Measurements from ENCODE around the gene ACSL6. TPM values are rescaled to one million over a fixed set of nuclear protein-coding genes. Genes with fewer than 3 reads are reported as not detected.

ACSL6 gene
- total RNA-seq, 1 donor from 2014 or later: under 0.01 TPM

DNA sequence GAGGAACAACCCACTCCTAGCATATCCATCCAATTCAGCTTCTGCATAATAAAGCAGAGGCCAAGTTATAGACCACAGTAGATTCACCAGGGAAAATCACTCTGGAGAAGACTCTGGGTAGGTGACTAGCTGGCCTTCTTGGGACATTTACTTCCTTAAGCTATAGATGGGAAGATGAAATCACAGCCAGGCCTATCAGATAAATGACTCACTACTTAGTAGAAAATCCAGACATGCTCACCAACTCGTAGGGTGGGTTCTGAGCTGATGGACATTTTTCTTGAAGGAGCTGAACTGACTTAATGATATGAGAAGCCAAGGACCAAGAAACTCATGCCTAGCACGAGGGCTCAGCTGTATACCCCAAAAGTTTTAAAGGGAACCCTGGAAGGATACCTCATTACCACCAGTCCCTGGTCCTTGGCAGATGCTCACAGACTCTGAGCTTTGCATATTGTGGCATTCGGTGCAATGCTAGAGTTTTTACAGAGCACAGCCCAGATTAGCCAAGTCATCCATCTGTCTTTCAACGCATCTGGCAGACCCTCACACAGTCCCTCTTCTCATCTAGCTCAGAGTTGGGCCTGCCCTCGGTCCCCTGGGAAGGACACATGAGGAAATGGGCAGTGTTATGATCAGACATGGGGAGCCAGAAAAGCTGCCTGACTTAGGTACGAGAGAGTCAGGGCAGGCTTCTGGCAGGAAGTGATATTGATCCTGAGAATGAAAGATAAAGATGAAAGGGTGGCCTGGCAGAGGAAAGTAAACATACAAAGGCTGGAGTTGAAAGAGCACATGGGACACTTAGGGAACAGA is 15.0 kb downstream of the ACSL6 start:
- DNase-seq (ENCODE audit: low read depth): no peak
- no peaks in the 10 kb centered on the region for H3K36me3 ChIP-seq (ENCODE audit: control insufficient read depth, insufficient read depth, low read length)
- TF ChIP-seq, protein P1, sequence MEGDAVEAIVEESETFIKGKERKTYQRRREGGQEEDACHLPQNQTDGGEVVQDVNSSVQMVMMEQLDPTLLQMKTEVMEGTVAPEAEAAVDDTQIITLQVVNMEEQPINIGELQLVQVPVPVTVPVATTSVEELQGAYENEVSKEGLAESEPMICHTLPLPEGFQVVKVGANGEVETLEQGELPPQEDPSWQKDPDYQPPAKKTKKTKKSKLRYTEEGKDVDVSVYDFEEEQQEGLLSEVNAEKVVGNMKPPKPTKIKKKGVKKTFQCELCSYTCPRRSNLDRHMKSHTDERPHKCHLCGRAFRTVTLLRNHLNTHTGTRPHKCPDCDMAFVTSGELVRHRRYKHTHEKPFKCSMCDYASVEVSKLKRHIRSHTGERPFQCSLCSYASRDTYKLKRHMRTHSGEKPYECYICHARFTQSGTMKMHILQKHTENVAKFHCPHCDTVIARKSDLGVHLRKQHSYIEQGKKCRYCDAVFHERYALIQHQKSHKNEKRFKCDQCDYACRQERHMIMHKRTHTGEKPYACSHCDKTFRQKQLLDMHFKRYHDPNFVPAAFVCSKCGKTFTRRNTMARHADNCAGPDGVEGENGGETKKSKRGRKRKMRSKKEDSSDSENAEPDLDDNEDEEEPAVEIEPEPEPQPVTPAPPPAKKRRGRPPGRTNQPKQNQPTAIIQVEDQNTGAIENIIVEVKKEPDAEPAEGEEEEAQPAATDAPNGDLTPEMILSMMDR (IDR thresholded peaks at IDR 0.05; ENCODE audit: insufficient read depth, low read length, poor library complexity, severe bottlenecking): no peak
- peaks cover 3% of the 10 kb centered on the region for H3K27me3 ChIP-seq (ENCODE audit: control insufficient read depth, insufficient read depth, low read length)
- no peak overlapping the region for H3K4me3 ChIP-seq (ENCODE audit: low read depth, low read length)

DNA sequence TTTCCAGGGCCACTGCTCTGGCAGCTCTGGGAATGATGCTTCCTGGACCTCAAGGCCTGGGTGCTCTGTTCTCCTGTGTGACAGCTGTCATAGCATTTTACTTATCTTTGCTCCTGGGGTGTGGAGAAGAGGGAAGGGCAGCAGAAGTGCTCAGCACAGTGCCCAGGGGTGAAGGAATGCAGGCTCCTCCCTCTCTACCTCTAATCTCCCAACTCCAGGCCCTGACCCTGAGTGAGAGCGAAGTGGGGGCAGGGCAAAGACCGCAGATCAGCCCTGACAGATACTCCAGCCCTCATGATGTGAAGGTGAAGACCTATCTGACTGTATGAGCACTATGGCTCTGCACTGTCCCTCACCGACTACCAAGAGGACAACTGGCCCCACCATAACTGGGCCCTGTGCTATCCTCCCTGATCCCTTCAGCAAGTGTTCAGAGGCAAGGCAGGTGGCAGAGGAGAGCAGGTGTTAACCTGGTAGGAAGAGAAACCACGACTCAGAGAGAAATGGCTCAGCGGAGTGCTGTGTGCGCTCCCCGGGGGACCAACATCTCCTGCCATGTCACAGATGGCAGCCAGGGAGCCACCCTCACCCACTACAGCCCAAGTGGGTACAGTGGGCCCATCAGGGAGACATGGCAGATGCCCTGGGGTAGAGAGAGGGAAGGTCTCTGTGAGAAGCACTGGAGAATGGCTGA is 16.8 kb downstream of the ACSL6 start:
- H3K4me3 ChIP-seq (ENCODE audit: low read depth, low read length): no peak overlapping the region
- peaks cover 3% of the 10 kb centered on the region for H3K27me3 ChIP-seq (ENCODE audit: control insufficient read depth, insufficient read depth, low read length)
- TF ChIP-seq, protein P1 (IDR thresholded peaks at IDR 0.05; ENCODE audit: insufficient read depth, low read length, poor library complexity, severe bottlenecking): no peak
- DNase-seq (ENCODE audit: low read depth): no peak
- H3K36me3 ChIP-seq (ENCODE audit: control insufficient read depth, insufficient read depth, low read length): no peaks in the 10 kb centered on the region

DNA sequence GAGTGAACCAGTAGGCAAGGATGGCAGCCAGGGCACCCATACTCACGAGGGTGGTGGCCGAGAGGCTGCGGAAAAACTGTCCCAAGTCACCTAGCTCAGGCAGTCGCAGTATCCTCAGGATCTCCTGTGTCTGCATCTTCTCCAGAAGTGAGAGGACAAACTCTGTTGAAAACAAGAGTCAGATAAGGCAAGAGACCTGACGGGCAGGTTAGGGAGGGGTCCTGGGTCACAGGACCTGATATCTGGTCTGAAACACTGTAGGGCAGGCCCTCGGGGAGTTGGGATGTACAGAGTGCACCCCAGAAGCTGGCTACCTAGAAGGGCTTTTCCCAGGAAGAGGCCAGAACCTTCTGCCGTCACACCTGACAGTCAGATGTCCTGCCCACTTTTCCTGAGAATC is 17.4 kb downstream of the ACSL6 start:
- Histone ChIP-seq H3K4me3 (ENCODE audit: low read depth, low read length) (no peak overlapping the region), H3K36me3 (ENCODE audit: control insufficient read depth, insufficient read depth, low read length) (no peaks in the 10 kb centered on the region), H3K27me3 (ENCODE audit: control insufficient read depth, insufficient read depth, low read length) (peaks cover 3% of the 10 kb centered on the region)
- TF ChIP-seq, protein P1 (IDR thresholded peaks at IDR 0.05; ENCODE audit: insufficient read depth, low read length, poor library complexity, severe bottlenecking): no peak
- DNase-seq (ENCODE audit: low read depth): no peak

DNA sequence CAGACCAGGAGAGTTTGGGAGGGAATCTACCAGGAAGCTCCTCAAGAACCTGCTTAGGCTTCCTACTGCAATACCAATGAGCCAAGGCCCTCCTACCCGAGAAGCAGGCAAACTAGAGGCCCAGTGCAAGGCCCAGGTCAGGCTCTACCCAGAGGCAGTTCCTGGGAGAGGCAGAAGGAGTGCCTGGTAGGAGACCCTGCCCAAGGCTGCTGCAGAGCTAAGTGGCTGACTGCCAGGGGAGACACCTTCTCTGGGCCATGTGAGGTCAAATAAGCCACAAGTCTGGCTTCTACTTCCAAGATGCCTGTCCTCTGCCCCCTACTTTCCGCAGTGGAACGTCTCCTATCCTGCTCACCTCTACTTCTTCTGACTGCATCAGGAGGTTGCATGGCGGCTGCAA is 17.8 kb downstream of the ACSL6 start:
- Histone ChIP-seq H3K27me3 (ENCODE audit: control insufficient read depth, insufficient read depth, low read length) (peaks cover 3% of the 10 kb centered on the region), H3K4me3 (ENCODE audit: low read depth, low read length) (no peak overlapping the region), H3K36me3 (ENCODE audit: control insufficient read depth, insufficient read depth, low read length) (no peaks in the 10 kb centered on the region)
- DNase-seq (ENCODE audit: low read depth): no peak
- TF ChIP-seq, protein P1 (IDR thresholded peaks at IDR 0.05; ENCODE audit: insufficient read depth, low read length, poor library complexity, severe bottlenecking): no peak

DNA sequence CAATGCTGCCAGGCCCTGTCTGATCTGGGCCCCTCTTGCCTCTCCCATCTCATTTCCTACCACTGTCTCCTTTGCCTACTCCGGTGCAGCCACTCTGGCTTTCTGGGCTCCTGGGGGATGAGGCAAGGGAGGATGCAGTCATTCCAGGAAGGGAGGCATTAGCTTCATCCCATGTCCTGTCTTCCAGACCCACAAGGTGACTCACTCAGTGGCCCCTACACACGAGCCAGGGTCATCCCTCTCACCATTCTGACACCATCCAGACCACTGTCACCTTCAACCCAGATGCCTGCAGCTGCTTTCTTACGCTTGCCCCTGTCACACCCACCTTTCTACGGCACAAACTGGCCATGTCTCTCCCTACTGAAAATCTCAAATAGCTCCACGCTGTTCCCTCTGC is 19.1 kb downstream of the ACSL6 start:
- no peak for DNase-seq (ENCODE audit: low read depth)
- no peak overlapping the region for H3K4me3 ChIP-seq (ENCODE audit: low read depth, low read length)
- H3K36me3 ChIP-seq (ENCODE audit: control insufficient read depth, insufficient read depth, low read length): no peaks in the 10 kb centered on the region
- TF ChIP-seq, protein P1 (IDR thresholded peaks at IDR 0.05; ENCODE audit: insufficient read depth, low read length, poor library complexity, severe bottlenecking): no peak
- peaks cover 3% of the 10 kb centered on the region for H3K27me3 ChIP-seq (ENCODE audit: control insufficient read depth, insufficient read depth, low read length)
